ENCODE data around the gene ABCG8. TPM values are rescaled to one million over a fixed set of nuclear protein-coding genes. Genes with fewer than 3 reads are reported as not detected.

Gene ABCG8
- total and polyA plus RNA-seq, 2 donors (not counting 3 experiments of a cell fraction or from before 2014, with no cell fraction given), result not detected

Small RNAs within 50 kb of the gene (small RNA-seq; reads per million reads assigned to genes)
- gene RN7SL455P (ENCODE audit: insufficient read depth, insufficient read length, low read depth, low replicate concordance) (not detected), gene RNU6-1048P (ENCODE audit: insufficient read depth, insufficient read length, low read depth, low replicate concordance) (not detected)

Other genes starting within 250 kb of the ABCG8 start
- 23.7 and 25.3 TPM in 2 replicates for gene THADA, start 242.9 kb upstream of the ABCG8 start, total RNA-seq
- gene THADA, start 242.9 kb upstream of the ABCG8 start, polyA plus RNA-seq, result 22.3 and 22.6 TPM in 2 replicates
- 0.58 and 1.1 TPM in 2 replicates for gene PLEKHH2, start 201.7 kb upstream of the ABCG8 start, total RNA-seq
- 0.35 and 0.41 TPM in 2 replicates for gene PLEKHH2, start 201.7 kb upstream of the ABCG8 start, polyA plus RNA-seq
- 0.40 and 0.74 TPM in 2 replicates for gene C1GALT1C1L, start 162.5 kb upstream of the ABCG8 start, total RNA-seq
- 0.38 and 0.76 TPM in 2 replicates for gene C1GALT1C1L, start 162.5 kb upstream of the ABCG8 start, polyA plus RNA-seq
- 8.7 and 8.9 TPM in 2 replicates for gene DYNC2LI1, start 64.9 kb upstream of the ABCG8 start, total RNA-seq
- 2.9 and 4.2 TPM in 2 replicates for gene DYNC2LI1, start 64.9 kb upstream of the ABCG8 start, polyA plus RNA-seq
- not detected in 2 replicates for gene ABCG5, start 132 bp upstream of the ABCG8 start, total RNA-seq
- not detected in 2 replicates for gene ABCG5, start 132 bp upstream of the ABCG8 start, polyA plus RNA-seq
- 68.2 and 94.0 TPM in 2 replicates for gene LRPPRC, start 157.0 kb downstream of the ABCG8 start, total RNA-seq
- 13.3 and 22.6 TPM in 2 replicates for gene LRPPRC, start 157.0 kb downstream of the ABCG8 start, polyA plus RNA-seq